Type B pancreatic cell (in vitro differentiated cells): ENCODE measurements around the gene CNFN. TPM values are rescaled to one million over a fixed set of nuclear protein-coding genes. Genes with fewer than 3 reads are reported as not detected.
A peak's percentile ranks its signal among the peaks of the same experiment; 100 is the strongest.

Experiments
- DNase-seq: peaks from one replicate; pipeline ENCODE4 v3.0.0; 2021; ENCODE audit warnings: mixed read lengths; ENCODE audit not compliant: unreplicated experiment; ENCODE audit errors: extremely low spot score
- H3K27ac Mint-ChIP-seq: 2 replicates; pipeline ENCODE4 v1.8.0; 2021; ENCODE audit warnings: mild to moderate bottlenecking, mixed read lengths
- H3K27me3 Mint-ChIP-seq: 2 replicates; pipeline ENCODE4 v1.8.0; 2021; ENCODE audit warnings: mixed read lengths
- H3K36me3 Mint-ChIP-seq: 2 replicates; pipeline ENCODE4 v1.8.0; 2021; ENCODE audit warnings: mixed read lengths
- H3K4me1 Mint-ChIP-seq: one replicate; pipeline ENCODE4 v1.8.0; 2021; ENCODE audit warnings: mixed read lengths; ENCODE audit not compliant: unreplicated experiment
- H3K4me3 Mint-ChIP-seq: 2 replicates; pipeline ENCODE4 v1.8.0; 2021; ENCODE audit warnings: mild to moderate bottlenecking, mixed read lengths
- H3K9me3 Mint-ChIP-seq: 2 replicates; pipeline ENCODE4 v1.8.0; 2021; ENCODE audit warnings: mixed read lengths
- CTCF ChIP-seq: fragments of 200-600 bp; sonication (generic); conservative IDR thresholded peaks from 2 replicates; pipeline ENCODE4 v1.5.0; 2021; ENCODE audit warnings: antibody characterized with exemption, mild to moderate bottlenecking
- total RNA-seq: library from RNA; stranded (reverse); gene quantifications from 2 replicates; pipeline ENCODE4 v1.2.1, GENCODE V29; 2021; ENCODE audit warnings: low replicate concordance

CNFN gene
- total RNA-seq, 1 donor from 2014 or later, result 3.3 TPM

- Mint-ChIP-seq H3K27ac (no peak overlapping the region), H3K4me3 (no peak overlapping the region), H3K36me3 (no peaks in the 10 kb centered on the region), H3K27me3 (no peaks in the 10 kb centered on the region), H3K4me1 (peaks cover 13% of the 10 kb centered on the region), H3K9me3 (no peaks in the 10 kb centered on the region)
- no peak for TF ChIP-seq CTCF
- DNase-seq, result no peak
Observed at GRCh38 chr19:42410371-42410770, 20.3 kb upstream of the CNFN start.

GRCh38 chr19:42409477-42409876 lies 19.4 kb upstream of the CNFN start:
- Mint-ChIP-seq H3K27me3 (no peaks in the 10 kb centered on the region), H3K4me1 (peaks cover 13% of the 10 kb centered on the region), H3K27ac (no peak overlapping the region), H3K9me3 (no peaks in the 10 kb centered on the region), H3K36me3 (no peaks in the 10 kb centered on the region), H3K4me3 (no peak overlapping the region)
- TF ChIP-seq CTCF, result no peak
- DNase-seq, result no peak

- H3K9me3 Mint-ChIP-seq, result no peaks in the 10 kb centered on the region
- H3K27ac Mint-ChIP-seq, result peak overlapping the region; percentile 31
- no peak for DNase-seq
- peaks cover 13% of the 10 kb centered on the region for H3K4me1 Mint-ChIP-seq
- no peak for TF ChIP-seq CTCF
- H3K36me3 Mint-ChIP-seq, result no peaks in the 10 kb centered on the region
- H3K27me3 Mint-ChIP-seq, result no peaks in the 10 kb centered on the region
- no peak overlapping the region for H3K4me3 Mint-ChIP-seq
Observed at GRCh38 chr19:42407816-42408175, 17.7 kb upstream of the CNFN start.

GRCh38 chr19:42407085-42407815 lies 17.2 kb upstream of the CNFN start:
- Mint-ChIP-seq H3K36me3 (no peaks in the 10 kb centered on the region), H3K9me3 (no peaks in the 10 kb centered on the region), H3K27me3 (no peaks in the 10 kb centered on the region), H3K4me3 (no peak overlapping the region), H3K27ac (no peak overlapping the region), H3K4me1 (peaks cover 11% of the 10 kb centered on the region)
- no peak for TF ChIP-seq CTCF
- no peak for DNase-seq

GRCh38 chr19:42406111-42406510 lies 16.0 kb upstream of the CNFN start:
- no peaks in the 10 kb centered on the region for H3K36me3 Mint-ChIP-seq
- no peaks in the 10 kb centered on the region for H3K9me3 Mint-ChIP-seq
- H3K27me3 Mint-ChIP-seq, result no peaks in the 10 kb centered on the region
- H3K27ac Mint-ChIP-seq, result no peak overlapping the region
- no peak overlapping the region for H3K4me3 Mint-ChIP-seq
- no peak for TF ChIP-seq CTCF
- H3K4me1 Mint-ChIP-seq, result peaks cover 11% of the 10 kb centered on the region
- DNase-seq, result no peak
